AG09319 (cell line): ENCODE data around the gene TSN.
A peak's percentile ranks its signal among the peaks of the same experiment; 100 is the strongest.

Source experiments
- DNase-seq: peaks from one replicate; pipeline ENCODE4 v3.0.0-alpha.2; 2010; ENCODE audit warnings: low read depth; ENCODE audit errors: extremely low read depth
- TF ChIP-seq, protein P1 (sequence below): IDR thresholded peaks from 2 replicates; pipeline ENCODE4 v1.5.1; 2011; ENCODE audit warnings: low read depth, mild to moderate bottlenecking, inconsistent platforms, low read length, moderate library complexity

TSN gene

DNA sequence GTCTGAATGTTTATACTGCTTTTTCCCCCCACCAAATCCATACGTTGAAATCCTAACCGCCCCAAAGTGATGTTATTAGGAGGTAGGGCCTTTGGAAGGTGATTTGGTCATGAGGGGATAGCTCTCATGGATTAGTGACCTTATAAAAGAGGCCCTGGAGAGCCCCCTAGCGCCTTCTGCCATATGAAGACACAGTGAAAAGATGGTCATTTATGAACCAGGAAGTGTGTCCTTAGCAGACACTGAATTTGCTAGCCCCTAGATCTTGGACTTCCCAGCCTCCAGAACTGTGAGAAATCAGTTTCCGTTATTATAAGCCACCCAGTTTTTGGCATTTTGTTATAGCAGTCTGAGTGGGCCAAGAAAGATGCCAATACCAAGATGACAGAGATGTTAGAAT lies 7.2 kb upstream of the TSN start:
- DNase-seq, result peak; percentile 10

DNA sequence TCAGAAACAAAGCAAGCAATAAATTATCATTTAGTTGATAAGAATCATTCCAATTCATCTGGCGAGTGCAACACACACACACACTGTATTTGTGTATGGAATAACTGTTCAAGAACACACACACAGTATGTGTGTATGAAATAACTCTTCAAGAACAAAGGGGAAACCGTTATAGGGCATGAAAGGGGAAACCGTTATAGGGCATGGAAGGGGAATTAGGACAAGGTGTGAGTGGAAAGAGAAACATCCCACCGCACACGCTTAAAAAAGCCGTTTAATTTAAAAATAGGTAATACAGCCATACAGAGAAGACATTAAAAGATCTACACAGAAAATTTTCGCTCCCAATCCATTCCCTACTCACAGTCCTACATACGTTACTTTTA lies 607 bp upstream of the TSN start:
- TF ChIP-seq, protein P1, sequence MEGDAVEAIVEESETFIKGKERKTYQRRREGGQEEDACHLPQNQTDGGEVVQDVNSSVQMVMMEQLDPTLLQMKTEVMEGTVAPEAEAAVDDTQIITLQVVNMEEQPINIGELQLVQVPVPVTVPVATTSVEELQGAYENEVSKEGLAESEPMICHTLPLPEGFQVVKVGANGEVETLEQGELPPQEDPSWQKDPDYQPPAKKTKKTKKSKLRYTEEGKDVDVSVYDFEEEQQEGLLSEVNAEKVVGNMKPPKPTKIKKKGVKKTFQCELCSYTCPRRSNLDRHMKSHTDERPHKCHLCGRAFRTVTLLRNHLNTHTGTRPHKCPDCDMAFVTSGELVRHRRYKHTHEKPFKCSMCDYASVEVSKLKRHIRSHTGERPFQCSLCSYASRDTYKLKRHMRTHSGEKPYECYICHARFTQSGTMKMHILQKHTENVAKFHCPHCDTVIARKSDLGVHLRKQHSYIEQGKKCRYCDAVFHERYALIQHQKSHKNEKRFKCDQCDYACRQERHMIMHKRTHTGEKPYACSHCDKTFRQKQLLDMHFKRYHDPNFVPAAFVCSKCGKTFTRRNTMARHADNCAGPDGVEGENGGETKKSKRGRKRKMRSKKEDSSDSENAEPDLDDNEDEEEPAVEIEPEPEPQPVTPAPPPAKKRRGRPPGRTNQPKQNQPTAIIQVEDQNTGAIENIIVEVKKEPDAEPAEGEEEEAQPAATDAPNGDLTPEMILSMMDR, result no peak
- DNase-seq, result no peak

More for the DNA sequence above, 7.2 kb upstream of the TSN start:
- TF ChIP-seq, protein P1, result peak; percentile 52

DNA sequence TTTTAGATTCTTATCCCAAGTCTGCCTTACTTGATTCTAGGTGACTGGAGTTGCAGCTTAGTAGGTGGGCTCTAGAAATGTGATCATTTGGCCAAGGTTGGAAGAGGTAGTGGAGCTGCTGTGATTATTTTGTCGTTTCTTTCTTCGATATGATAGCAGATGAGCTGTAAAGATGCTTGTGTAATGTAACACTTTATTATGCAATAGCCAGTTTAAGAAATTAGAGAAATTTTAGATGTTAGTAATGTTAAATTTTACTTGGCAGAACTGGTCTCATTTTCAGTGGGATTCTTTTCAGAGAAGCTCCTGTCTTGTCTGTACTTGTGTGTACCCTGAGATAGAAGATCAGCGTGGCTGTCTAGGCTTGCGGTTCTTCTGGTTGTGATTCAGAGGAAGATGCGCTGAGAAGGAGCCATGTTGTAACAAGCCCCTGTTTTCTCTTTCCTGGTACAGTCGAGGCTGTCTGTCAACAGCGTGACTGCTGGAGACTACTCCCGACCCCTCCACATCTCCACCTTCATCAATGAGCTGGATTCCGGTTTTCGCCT lies 9.3 kb downstream of the TSN start:
- no peak for DNase-seq
- TF ChIP-seq, protein P1, result no peak

DNA sequence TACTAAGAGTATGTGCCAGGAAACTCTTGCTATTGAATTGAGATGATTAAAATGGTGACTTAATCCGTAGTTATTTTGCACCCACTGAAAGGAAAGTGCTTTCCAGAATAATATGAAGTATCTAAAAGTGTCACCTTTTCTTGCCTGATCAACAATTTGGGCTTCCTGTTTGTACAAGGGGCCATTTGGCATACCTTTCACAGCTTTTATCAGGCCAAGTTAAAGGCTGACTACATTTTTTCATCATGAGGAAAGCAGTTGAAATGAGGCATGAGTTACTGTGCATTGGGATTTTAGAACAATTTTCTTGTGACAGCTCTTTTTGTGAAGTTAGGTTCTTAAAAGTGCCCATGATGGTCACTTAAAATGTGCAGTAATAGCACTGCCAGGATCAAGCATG lies 11.2 kb downstream of the TSN start:
- DNase-seq, result no peak
- TF ChIP-seq, protein P1, result no peak

DNA sequence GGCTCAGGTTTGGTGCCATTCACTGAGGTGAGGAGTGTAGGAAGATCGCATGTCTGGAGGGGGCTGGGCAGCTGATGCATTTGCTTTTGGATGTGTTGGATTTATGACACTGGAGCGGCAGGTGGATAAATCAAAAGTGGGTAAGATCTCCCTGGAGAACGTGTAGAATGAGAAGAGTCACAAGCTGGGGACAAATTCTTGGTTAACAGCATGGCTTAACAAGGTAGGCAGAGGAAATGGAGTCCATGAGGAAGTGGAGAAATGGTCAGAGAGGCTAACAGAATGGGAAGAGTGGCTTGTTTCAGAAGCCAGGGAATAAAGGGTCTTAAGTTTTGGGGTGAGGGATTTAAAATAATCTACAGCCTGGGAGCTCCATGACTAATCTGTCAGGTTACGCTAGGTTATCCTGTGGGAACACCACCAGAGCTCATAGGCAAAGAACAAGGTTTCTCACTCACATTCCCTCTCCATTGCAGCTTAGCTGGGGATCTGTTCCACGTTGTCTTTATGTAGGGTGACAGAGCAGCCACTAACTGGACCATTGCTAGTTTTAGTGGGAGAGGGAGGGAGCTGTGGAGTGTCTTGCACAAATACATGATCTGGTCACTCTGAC lies 12.8 kb downstream of the TSN start:
- DNase-seq, result no peak
- TF ChIP-seq, protein P1, result no peak

DNA sequence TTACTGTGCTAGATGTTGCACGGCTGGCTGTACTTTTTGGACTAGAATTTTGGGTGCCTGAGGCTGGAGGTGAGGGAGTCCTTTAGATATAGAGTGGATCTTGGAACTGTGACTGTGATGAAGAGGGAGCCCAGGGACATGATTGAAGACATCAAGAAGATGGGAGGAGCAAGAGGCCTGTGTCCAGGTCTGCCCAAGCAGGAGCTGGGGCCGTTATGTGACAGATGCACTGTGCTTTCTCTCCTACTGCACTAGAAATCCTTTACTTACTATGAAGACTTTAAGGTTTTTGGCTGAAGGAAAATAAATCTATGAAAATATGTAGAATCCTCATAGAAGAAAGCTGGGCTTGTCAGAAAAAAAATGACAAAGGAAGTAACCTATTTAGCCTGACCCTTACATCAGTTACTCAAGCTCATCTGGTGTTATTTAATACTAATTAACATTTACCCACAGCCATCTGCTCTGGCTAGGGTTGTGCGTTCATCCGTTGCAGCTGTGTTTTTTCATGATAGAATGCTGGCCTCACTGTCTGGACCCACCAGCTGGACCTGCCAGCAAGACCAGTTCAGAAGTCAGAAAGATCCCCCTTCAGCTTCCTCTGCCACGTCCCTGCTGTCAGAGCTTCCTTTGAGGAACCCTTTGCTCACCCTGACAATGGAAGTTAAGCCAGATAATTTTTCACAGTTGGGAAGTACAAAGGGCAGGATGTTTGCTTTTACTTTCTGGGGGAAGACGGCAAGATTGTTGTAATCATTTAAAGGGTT lies 16.7 kb downstream of the TSN start:
- TF ChIP-seq, protein P1, result no peak
- peak; percentile 22 for DNase-seq

DNA sequence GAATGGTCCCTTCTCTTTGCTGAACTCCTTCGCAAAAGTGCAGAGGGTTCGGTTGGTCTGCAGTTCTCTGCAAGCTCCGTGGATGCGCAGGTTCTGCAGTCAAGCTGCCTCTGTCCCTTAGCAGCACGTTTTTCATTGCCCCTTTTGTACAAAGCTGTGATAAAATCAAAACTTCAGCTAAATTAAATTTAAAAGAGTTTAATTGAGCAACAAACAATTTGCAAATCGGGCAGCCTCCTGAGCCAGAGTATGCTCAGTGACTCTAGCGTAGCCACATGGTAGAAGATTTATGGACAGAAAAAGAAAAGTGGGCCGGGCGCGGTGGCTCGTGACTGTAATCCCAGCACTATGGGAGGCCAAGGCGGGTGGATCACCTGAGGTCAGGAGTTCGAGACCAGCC lies 18.8 kb downstream of the TSN start:
- TF ChIP-seq, protein P1, result no peak
- DNase-seq, result no peak
